Medulla oblongata (tissue), 1 donor: ENCODE measurements around the gene SRRT.

Experiments used
- DNase-seq: peaks from one replicate; pipeline ENCODE4 v3.0.0-alpha.2; 2015; ENCODE audit errors: extremely low spot score

SRRT gene

DNA sequence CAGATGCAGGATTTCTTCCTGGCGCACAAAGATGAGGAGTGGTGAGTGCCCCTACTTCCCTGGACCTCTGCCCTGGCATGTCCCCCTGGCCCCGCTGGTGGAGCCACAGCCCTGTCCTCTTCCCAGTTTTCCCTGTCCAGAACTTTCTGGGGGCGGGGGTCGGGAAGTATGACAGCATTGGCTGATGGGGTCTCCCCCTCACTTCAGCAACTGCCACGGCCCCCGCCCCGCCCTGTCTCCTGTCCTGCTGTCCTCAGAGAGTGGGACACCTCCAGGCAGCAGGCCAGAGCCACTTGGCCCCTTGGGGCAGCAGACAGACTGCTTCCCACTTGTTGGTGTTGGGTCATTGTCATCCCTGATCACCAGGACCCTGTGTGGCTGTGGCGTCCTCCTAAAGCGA, 7.3 kb downstream of the SRRT start:
- DNase-seq, result no peak

DNA sequence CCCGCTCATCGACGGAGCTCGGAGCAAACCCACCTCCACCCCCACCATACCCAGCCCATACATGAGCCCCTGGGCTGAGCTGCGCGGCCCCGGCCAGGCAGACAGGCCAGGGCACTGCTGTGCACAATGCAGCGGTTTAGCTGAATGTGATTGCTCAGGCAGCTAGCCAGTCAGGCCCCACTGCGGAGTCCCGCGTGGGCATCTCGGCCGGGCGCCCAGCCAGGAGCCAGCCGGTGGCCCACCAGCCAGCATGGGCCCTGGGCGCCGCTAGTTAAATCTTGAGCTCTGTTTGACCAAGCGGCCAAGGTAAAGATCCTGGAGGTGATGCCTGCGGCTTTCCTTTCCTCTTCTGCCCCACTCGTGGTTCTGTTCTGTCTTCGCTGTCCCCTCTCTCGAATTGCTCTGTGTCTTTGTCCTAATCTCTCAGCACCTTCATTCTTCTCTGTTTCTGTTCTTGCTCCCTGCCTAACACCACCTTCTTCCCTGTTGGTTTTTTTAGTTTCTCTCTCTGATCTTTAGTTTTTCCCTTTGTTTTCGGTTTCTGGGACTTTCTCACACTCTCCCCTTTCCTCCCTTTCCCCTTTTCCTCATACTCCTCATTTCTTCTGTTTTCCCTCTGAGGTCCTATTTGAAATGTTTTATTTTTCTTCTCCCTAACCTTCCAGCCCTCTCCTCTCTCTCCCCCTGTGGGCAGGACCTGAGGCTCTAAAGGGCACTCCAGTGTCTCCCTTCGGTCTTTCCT, 8.1 kb downstream of the SRRT start:
- no peak for DNase-seq

DNA sequence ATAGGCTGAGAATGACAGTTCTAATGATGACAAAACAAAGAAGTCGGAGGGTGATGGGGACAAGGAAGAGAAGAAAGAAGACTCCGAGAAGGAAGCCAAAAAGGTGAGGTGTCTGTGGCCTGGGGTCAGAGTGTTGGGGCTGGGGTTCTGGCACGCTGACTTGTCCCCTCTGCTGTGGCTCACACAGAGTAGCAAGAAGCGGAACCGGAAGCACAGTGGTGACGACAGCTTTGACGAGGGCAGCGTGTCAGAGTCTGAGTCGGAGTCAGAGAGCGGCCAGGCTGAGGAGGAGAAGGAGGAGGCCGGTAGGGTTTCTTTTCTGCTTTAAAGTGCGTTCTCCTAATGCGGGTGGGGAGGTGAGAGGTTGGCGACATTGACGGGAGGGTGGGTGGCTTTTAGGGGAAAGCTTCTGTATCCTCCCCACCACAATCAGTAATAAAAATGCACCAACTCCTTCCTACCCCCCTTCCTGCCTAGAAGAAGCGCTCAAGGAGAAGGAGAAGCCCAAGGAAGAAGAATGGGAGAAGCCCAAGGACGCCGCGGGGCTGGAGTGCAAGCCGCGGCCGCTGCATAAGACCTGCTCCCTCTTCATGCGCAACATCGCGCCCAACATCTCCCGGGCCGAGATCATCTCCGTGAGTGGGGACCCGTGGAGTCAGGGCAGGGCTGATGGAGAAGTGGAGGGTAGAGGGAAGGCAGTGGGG, 10.0 kb downstream of the SRRT start:
- DNase-seq, result no peak

DNA sequence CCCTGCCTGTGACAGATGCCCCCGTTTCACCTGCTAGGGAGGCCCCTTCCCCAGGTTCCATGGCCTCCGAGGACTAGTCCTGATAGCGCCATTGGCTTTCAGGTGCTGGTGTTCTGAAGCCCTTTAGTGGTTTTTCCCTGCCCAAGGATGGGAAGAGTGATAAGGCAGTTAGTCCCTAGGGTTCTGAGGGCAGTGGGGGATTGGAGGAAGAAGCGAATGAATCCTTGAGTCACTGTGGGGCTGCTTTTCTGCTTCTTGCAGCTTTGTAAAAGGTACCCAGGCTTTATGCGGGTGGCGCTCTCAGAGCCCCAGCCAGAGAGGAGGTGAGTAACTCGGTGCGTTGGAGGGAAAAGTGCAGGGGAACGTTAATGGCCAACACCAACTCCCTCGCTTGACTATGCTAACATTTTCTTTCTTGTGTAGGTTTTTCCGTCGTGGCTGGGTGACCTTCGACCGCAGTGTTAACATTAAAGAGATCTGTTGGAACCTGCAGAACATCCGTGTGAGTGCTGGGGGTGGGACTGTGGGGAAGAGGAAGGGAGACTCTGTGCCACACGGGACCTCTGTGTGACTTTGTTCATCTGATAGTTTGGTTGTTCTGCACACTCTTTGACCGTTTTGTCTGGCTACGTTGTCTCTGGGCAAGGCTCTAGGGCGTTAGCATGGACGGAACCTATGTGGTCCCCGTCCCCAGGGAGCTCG, 10.7 kb downstream of the SRRT start:
- no peak for DNase-seq

DNA sequence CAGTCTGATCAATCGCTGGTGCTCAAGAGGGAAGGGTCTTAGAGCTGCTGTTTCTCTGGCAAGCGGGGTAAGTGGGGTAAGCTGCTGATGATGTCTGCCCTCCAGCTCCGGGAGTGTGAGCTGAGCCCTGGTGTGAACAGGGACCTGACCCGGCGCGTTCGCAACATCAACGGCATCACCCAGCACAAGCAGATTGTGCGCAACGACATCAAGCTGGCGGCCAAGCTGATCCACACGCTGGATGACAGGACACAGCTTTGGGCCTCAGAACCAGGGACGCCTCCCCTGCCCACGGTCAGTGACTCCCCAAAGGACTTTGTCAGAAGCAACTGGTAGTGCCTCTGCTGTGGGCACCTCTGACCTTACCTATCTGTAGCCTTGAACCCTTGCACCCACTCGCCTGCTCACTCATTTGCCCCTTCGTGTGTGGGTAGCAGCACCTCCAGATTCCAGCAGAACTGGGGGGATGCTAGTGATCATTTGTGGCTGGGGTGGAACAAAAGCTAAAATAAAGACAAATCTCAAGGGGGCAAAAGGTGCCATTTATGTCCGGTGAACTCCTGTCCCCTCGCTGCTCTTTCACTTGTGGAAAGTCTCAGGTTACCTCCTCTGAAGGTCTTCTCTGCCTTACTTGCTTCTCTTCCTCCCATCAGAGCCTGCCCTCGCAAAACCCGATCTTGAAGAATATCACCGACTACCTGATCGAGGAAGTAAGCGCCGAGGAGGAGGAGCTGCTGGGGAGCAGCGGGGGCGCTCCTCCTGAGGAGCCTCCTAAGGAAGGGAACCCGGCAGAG, 11.4 kb downstream of the SRRT start:
- DNase-seq, result no peak

DNA sequence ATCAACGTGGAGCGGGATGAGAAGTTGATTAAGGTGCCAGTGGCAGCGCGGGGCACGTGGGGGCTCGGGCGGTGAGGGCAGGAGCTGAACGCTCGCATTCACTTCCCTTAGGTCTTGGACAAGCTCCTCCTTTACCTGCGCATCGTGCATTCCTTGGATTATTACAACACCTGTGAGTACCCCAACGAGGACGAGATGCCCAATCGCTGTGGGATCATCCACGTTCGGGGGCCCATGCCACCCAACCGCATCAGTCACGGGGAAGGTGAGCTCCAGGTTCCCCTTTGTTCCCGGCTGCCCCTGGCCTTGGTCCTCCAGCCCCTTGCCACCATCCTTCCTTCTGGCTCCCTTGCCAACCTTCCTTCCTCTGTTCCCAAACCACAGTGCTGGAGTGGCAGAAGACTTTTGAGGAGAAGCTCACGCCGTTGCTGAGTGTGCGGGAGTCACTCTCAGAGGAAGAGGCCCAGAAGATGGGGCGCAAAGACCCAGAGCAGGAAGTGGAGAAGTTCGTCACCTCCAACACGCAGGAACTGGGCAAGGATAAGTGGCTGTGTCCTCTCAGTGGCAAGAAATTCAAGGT, 12.1 kb downstream of the SRRT start:
- DNase-seq, result peak; percentile 7

DNA sequence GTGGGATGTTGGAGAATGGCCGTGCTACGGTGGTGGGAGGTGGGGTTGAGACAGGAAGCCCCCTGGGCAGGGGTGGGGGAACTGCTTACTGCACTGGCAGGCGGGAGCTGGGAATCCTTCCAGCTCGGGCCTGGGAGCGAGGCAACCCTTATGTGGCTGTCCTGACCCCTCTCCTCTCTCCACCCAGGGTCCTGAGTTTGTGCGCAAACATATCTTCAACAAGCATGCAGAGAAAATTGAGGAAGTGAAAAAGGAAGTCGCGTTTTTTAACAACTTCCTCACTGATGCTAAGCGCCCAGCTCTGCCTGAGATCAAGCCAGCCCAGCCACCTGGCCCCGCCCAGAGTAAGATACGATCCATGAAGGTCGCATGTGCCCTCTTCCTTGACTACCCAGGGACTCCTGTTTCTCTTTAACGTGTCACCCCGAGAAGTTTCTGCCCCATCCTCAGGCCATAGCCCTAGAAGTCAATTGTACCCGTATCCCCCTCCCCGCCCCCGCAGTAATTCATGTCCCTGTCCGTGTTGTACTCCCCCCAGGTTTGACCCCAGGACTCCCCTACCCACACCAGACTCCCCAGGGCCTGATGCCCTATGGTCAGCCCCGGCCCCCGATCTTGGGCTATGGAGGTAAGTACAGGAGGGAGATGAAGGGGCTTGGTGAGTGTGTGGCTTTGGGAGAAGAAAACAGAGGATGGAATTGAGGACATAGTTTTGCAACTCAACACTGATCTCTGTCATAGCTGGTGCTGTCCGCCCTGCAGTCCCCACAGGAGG, 12.8 kb downstream of the SRRT start:
- peak; percentile 53 for DNase-seq

DNA sequence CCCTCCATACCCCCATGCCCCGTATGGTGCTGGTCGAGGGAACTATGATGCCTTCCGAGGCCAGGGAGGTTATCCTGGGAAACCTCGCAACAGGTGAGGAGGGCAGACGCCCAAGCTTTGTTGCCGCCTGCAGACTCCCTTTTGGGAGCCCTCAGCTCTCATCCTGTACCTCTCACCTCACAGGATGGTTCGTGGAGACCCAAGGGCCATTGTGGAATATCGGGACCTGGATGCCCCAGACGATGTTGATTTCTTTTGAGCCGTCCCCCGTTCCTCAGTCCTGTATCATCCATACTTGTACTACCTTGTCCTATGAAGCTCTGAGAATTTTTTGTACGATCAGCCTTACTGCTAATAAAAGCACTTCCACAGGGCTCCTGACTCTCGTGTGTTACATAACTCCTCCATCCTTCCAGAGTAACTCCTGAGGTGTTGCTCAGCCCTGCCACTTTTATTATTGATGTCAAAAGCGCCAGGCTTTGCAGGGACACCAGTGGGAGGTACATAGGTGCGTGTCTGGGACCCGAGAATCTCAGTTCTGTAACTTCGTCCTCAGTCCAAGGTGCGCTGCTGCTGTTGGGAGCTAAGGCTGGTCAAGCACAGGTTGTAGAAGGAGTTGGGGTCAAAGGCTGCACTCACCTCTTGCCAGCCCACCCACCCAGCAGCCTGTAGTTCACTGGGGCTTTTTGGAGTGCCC, 13.5 kb downstream of the SRRT start:
- DNase-seq, result peak; percentile 3

DNA sequence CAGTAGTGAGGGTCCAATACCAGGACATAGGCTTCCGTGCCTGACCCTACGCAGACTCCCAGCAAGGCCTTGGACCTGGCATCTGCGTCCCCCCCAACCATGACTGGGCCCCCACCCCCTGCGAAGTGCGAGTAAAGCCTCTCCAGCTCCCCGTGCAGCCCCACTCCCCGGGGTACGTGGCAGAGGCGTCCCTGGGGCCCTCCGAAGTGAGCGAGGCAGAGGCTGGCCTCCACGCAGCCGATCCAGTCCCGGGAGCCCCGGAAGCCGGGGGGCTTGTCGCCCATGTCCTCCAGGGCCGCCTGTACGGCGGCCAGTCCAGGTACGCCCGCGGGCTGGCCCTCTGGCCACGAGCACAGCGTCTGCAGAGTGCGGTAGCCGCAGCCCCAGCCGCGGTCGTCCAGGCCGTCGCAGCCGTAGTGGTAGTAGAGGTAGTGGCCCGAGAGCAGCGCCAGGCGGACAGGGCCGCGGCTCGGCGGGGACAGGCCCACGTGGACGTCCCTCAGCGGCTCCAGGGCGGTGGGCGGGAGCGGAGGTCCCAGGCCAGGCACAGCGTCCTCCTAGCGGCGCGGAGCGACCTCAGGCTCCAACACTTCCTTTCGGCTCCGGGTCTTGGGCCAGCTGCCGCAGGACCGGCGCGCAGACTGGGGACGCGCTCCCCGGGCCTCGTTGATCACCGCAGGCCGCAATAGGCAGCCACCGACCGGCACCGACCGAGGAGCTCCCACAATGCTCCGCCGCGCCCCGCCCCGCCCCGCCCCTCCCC, 14.3 kb downstream of the SRRT start, which contains the start of gene UFSP1:
TSS of gene UFSP1 (minus strand) at position 728 of the 763 bp plus-strand sequence. CDS start at position 284, 444 bp downstream.
- DNase-seq, result no peak

DNA sequence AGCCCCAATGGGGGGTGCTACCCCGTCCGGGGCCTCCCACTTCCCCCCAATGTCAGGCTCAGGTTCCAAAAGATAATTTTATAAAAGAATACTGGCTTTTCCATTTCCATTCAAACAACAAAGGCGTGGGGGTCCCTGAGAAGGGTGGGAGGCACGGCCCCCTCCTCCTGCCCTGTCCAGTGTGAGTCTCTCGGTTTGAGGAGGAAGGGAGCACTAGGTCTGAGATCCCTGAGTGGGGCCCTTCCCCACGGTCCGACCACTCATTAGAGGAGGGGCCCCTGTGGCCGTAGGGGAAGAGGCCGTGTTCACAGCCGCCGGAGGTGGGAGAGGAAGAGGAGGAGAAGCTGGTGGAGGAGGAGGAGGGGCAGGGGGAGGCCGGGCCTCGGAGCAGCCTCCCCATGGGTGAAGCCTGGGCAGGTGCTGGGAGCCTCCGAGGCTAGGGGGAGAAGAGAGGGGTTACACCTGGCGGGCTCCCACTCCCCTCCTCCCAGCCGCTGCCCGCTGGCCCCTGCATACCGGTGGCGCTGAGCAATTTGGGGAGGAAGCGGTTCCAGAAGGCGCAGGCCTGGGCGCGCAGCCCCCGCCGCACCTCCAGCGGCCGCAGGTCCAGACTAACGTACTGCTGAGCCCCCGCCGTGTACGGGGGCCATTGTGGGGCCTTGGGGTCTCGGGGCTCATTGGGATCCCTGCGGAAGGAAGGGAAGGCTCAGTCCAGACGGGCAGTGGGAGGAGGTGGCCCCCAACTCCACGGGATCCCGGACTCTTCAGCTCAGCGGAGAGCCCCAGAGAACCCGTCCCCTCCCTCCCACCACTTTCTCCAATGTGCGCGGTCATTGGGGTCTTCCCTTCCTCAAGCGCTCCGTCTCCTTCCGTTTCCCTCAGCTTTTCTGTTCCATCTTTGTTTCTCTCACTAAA, 16.0 kb downstream of the SRRT start:
- peak; percentile 12 for DNase-seq

DNA sequence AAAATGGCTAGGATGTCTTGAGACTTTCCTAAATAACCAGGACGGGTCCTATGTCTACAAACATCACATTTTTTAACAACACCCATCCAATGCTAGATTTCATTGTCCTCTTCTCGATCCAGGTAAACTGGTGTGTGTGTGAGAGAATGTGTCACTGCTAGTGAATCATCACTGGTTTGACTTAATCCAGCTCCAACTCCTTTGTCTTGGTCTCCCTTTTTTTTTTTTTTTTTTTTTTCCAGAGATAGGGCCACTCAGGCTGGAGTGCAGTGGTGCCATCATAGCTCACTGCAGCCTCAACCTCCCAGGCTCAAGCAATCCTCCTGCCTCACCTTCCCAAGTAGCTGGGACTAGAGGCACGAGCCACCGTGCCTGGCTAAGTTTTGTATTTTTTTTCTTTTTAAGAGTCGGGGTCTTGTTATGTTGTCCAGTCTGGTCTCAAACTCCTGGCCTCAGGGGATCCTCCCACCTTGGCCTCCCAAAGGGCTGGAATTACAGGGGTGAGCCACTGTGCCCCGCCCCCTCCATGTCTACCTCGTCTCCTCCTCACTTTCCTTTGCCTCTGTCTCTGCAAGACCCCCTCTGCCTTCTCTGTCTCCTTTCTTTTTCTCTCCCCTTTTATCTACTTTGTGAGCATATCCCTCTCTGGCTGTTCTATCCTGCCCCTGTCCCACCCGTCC, 16.8 kb downstream of the SRRT start:
- DNase-seq, result peak; percentile 5

DNA sequence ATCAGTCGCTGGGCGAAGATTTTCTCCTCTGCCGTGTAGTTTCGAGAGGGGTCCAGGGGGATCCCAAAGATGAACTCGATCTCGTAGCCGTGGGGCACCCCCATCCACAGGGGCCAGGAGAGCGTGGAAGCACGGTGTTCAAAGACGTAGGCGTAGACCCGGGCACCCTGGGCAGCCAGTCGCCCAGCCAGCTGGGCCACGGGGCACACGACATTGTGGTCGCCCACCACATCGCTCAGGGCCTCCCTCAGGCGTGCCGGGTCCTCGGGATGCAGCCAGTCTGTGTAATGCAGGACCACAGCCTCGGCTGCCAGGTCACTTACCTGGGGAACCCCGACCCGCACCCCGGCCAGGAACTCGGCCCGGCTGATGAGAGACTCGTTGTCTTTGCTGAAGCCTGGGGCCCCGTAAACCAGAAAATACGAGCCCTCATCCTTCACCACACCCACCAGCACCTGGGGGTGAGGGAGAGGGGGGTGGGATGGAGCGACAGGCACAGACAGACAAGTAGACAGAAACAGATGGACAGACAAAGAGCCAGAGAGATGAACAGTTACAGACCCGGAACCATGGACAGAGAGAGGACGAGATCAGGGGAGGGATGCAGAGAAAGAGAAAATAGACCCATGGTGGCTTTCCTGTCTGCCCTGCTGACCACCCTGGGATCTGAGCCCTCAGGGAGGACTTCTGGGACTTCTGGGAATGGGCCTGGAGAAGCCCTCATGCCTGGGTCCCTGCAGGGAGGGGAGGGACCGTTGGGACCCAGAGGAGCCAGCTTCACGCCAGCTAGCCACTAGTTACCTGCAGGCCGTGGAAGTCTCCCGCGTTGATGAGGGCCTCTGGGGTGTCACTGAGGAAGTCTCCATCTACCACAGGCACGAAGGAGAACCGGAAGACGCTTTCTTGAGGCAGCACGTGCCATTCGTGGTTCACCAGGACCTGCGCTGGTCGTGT, 17.7 kb downstream of the SRRT start:
- DNase-seq, result no peak

DNA sequence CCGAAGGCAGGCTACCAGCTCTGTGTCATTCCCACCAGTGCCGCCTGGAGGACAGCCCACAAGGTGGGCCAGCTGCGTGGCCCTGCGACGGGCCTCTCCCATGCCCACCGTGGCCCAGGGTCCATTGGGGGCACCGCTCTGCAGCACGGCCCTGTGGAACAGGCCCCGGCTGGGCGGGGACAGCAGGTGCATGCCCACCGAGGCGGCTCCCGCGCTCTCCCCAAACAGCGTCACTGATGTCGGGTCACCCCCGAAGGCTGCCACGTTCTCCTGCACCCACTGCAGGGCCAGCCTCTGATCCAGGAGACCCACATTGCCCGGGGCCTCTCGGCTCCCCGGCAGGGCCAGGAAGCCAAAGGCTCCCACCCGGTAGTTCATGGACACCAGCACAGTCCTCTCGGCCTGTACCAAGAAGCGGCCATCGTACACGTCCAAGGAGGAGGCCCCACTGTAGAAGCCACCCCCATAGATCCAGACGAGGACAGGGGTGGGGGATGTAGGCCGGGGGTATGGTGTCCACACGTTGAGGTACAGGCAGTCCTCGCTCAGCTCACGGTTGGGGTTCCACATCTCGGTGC, 18.5 kb downstream of the SRRT start:
- no peak for DNase-seq

DNA sequence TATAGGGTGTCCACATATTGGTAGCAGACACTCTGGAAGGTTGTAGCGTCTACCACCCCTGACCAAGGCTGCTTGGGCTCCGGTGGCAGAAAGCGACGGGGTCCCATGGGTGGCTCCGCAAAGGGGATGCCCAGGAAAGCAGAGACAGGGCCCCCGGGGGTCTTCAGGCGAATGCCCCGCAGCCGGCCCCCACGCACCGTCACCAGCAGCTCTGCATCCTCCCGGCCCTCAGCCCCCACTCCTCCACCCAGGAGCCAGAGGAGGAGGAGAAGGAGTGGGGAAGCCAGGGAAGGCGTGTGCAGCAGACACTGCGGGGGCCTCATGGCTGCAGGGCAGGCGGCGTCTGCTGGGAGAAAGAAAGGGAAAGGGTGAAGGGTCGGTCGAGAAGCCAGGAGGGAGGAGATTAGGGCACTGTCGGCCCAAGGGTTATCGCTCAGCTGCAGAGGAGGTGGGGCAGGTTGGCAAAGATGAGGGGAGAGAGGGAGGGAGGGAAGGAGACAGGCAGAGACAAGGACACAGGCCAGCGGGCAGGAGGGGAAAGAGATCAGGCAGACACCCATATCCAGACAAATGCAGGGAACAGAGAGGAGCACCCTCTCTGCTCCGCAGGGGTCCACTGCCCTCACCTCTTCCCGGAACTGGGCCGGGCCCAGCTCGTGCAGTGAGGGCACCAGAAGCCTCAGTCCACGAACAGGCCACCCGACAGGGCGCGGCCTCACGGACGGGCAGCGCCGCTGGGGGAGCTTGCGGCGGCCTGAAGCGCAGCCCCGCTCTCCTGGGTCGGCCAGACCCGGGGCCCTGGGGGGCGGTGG, 19.2 kb downstream of the SRRT start:
- no peak for DNase-seq
